Measurements from ENCODE around the gene RSPO1.

DNA sequence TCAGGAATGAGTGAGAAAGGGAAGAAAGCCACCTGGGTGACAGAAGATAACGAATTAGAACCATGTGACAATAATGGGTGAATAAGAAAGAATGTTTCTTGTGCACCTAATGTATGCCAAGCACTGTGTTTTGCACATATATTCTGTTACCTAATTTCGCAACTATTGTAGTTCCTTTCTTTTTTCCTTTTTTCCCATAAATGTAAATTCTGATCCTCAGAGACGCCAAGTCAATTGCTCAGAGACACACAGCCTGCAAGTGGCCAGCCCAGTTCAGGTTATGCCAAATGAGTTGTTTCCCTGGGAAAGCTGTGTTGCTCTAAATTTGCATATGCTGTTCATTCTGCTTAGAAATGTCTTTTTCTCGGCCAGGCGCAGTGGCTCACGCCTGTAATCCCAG, 1.7 kb upstream of the RSPO1 start:
- TF ChIP-seq TOX (CRISPR knock-in tag; IDR thresholded peaks at IDR 0.05; ENCODE audit: borderline replicate concordance), result no peak
- TF ChIP-seq, protein P1, sequence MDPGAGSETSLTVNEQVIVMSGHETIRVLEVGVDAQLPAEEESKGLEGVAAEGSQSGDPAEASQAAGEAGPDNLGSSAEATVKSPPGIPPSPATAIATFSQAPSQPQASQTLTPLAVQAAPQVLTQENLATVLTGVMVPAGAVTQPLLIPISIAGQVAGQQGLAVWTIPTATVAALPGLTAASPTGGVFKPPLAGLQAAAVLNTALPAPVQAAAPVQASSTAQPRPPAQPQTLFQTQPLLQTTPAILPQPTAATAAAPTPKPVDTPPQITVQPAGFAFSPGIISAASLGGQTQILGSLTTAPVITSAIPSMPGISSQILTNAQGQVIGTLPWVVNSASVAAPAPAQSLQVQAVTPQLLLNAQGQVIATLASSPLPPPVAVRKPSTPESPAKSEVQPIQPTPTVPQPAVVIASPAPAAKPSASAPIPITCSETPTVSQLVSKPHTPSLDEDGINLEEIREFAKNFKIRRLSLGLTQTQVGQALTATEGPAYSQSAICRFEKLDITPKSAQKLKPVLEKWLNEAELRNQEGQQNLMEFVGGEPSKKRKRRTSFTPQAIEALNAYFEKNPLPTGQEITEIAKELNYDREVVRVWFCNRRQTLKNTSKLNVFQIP (CRISPR knock-in tag; IDR thresholded peaks at IDR 0.05; ENCODE audit: borderline replicate concordance, low read depth), result no peak
- TF ChIP-seq ARNTL (CRISPR knock-in tag; IDR thresholded peaks at IDR 0.05; ENCODE audit: borderline replicate concordance, low read depth), result no peak
- TF ChIP-seq ZC3H10 (CRISPR knock-in tag; IDR thresholded peaks at IDR 0.05), result no peak

Data from SK-N-SH treated with all-trans-retinoic acid at 6 μM for 48 hours (cell line).